HG03039 (cell line): Measurements from ENCODE around the gene SIRPD.
"Not testable (repeated sequence)": the region's sequence is repeated elsewhere in the genome, so short reads cannot be mapped to it uniquely, and the experiment has no call there.

Experiments used
- ATAC-seq: cut with Tn5 transposase; IDR thresholded peaks from one replicate; pipeline ENCODE4 v1.9.1; 2021; ENCODE audit warnings: mild to moderate bottlenecking, moderate library complexity; ENCODE audit not compliant: unreplicated experiment

SIRPD gene

DNA sequence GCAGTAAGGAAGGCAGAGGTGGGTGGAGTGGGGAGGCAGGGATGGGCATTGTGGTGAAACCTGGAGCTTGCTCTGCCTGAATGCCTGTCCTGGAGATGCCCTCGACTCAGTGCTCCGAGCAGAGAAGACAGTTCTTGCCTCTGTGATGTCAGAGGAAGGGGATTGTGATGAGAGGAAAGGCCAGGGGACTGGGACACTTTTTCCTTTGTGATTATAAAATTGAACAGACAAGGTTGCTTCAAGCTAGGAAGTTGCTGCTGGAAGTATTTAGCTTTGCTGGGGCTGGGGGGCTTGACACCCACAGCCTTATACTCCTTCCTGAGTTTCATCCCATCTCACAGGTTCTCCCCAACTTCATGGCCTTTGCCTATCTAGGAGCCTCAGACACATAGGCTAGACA is at the start of gene SIRPD:
Gene SIRPD, minus strand, starts transcription at position 101 of the 400 bp plus-strand sequence. Its CDS starts 52 bp downstream, at position 49.
- ATAC-seq: no peak

DNA sequence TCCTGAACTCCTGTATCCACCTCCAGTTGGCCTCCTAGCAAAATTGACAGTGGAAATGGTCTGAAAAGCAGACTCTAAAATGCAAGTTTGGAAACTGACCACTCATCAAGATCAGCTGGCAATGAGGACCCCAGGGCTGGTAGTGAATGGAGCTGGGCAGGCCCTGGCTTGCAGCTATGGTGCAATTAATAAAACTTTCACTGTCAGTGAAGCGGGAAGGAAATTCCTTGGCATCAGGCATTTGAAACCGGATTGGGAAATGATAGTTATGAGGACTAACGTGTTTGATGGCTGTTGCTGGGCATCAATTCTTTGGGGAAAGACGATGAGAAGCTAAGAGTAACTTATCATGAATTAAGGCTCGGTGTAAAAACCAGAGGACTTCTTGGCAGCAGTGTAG is 43.2 kb upstream of the SIRPD start:
- ATAC-seq: no peak

DNA sequence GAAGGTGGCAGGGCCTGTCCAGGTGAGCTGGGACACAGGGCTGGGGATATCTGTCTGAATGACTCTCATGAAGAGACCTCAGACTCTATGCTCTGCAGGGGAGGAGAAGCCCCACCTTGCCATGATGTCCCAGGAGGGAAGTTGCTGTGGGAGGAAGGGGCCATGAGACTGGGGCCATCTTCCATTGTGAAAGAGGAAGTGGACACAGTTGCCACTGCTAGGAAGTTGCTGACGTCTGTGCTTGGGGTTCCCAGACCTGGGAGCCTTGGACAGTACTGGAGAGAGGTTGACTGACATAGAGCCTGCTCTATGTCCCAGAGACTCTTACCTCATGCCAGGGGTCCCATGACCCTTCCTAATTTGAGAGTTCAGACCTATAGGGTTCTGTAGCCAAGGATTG is 37.8 kb upstream of the SIRPD start:
- ATAC-seq: no peak

DNA sequence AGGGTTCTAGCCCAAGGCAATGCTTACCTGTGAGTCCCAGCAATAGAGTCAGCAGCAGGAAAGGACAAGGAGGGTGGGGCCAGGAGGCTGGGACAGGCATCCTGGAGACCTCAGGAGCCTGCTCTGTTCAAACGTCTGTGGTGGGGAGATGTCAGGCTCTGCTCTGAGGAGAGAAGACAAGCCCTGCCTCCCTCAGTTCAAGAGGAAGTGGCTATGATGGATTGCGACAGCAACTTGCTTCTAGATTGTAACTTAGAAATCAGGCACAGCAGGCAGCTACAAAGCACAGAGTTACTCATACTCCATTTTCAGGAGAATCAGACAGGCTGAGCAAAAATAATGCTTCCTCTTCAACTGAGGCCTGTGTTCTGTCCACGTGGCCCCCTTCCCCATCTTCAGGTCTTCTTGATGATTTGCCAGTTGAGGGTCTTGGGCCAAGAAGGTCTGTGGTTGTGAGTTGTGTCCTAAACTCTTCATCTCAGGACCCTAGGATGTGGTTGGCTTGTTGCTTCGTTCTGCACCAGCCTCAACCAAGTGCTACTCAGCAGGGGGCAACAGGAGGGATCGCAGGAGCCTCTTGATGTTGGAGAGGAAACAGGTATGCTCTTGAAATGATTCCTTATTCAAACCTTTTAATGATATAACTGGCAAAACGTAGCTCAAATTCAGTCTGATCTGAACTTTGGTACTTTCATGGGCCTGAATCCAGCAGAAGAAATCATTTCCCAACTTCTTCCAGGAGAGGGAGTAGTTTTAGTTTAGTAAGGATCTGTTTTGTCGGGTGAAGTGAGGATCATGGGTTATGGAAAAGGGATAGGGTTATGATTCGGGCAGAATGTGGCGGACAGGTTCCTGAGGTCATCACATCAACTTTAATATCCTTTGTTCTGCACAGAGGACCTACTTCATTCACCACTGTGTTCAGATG is 31.3 kb upstream of the SIRPD start:
- ATAC-seq: no peak

DNA sequence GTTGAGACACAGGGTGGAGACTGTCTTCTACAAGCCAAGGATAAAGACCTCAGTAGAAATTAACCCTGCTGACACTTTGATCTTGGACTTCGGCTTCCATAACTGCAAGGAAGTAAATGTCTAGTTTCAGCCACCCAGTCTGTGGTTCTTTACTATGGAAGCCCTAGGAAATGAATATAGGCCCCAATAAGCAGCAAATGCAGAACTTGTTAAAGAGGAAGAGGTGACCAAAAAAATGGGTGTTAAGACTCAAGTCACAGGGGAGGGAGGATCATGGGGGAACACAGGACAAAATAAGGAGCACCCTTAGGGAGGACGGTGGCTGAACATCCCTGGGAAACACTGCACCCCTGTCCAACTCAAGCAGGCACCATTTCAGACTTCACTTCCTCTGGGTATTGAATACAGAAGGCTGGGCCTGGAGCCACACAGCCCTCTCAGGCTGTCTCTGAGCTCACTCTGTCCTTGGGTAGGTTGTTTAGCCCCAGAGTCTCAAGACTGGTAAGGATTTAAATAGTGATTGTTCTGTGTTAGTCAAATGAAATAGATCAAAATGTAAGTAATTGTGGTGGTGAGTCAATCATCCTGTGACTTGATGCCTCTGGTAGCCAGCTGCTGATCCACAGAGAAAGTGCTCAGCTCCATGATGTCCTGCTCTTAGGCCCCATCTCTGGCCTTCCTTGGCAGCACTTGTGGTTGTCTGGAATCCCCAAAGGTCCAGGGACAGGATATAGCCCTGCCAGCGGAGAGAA is 30.5 kb upstream of the SIRPD start:
- no peak for ATAC-seq

DNA sequence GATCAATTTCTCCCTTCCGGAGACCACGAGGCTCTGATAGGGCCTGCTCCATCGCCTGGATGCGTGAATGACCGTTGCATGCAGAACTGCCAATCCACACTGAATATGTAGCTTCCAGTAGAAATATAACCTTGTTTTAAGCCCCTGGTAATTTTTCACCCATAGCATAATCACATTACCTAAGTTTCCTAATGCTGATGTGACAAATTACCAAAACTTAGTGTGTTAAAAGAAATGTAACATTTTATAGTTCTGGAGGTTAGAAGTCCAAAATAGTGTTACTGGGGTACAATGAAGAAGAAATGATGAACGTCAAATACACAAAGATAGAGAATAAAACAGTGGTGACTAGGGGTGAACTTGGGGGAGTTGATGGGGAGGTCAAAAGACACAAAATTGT is 22.0 kb upstream of the SIRPD start:
- ATAC-seq: no peak

DNA sequence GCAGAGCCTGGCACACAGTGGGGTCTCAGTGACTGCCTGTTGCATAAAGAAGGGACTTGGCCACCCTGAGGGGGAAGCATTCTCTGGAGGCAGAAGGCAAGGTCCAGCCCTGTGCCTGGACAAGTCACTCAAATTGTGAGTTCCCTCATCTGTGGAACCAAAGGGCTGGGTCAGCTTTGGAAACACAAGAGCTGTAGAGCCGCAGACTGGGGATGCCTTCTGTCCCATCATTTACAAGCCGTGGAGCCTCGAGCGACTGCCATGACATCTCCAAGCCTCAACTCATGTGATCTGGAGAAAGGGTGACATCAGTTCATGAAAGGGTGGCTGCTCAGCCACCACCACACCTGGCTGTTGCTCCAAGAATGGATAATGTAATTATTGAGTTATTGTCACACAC is 20.4 kb upstream of the SIRPD start:
- ATAC-seq: no peak

DNA sequence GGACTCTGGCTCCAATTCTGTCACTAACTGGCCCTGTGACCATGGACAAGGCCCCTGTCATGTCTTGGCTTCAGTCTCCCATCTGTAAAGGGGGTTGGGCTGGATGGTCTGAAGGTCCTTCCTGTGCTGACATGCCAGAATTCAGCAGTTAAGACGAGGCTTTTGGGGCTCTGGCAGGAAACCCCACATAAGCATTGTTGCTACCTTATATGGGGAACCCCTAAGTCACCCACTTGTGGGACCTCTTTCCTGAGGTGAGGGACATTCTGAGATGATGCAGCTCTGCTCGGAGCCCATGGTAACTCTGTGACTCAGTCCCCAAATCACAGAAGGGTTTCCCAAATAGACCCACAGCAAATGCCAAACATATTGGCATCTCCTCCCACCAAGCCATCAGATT is 19.8 kb upstream of the SIRPD start:
- ATAC-seq: not testable (repeated sequence)

DNA sequence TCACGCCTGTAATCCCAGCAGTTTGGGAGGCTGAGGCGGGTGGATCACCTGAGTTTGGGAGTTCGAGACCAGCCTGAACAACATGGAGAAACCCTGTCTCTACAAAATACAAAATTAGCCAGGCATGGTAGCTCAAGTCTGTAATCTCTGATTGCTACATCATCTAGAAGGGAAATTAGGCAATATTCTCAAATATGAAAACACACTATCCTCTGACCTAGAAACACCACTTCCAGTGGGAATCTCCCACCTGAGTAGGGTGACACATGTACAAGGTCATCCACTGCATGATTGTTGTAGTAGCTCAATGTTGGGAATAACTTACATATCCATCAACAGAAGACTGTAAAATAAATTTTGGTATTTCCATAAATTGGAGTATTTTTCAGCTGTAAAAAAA is 19.1 kb upstream of the SIRPD start:
- ATAC-seq: no peak

DNA sequence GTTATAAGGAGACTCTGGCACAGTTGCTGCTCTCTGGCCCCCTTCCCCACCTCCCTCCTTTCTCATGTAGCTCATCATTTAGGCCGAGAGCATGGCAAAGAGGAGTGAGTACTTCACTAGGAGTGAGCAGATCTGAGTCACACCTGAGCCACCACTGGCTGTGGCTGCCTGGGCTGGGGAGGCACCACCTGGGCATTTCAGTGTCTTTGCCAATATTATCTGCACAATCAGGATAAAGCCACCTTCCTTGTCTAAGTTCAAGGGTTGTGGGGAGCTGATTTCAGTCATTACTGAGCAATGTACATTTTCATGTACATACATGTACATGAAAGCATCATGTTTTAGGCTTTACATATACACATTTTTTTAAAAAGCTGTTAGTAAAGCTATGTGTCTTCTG is 18.5 kb upstream of the SIRPD start:
- not testable (repeated sequence) for ATAC-seq

DNA sequence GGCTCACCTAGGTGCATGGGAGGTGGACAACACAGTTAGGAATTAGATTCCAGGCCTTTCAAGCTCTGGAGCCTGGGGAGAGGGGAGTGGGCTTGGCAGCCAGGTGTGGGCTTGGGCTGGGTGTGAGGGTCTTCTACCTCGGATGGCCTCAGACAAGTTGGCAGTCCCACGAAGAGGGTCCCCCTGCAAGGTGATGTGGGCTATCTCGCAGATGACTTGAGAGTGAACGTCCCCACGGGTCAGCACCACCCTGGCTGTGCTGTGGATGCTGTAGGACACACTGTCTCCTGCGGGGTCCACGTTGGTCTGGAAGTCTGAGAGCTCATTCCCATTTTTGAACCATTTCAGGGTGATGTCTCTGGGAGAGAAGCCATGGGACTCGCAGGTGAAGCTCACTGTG is 14.1 kb upstream of the SIRPD start:
- ATAC-seq: not testable (repeated sequence)

DNA sequence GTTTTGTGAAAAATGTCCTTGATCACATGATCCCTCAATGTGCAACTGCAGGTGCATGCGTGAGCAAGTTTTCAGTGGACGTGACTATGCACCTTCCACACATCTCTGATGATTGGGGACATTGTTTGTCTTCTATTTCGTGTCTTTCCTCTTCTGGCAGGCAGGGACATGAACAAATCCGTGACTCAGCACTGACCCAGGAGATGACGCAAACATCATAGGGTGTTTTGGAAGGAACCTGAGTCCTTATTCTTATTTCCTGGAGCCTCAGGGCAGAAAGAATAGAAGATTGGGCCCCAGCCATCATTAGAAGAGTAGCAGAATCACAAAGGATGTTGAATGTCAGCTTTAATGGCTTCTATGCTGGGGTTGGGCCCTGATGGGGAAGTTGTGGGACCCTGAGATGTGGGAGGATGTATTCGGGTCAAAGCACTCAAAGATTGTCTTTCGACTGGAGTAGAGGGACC is 11.9 kb upstream of the SIRPD start:
- ATAC-seq: no peak

DNA sequence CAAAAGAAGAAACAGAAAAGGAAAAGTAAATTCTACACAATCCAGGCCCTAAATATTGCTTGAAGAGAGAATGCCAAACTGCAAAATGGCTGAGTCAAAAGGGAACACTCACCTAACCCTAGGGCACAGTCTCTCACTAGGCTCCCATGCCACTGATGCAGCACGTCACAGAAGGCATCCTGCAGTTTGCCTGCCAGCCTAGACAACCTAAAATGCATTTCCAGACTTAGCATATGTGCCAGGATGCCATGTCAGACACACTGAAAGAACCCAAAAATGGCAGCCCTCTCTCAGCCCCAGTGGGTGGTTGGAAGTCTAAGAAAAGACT is 10.6 kb upstream of the SIRPD start:
- ATAC-seq: no peak

DNA sequence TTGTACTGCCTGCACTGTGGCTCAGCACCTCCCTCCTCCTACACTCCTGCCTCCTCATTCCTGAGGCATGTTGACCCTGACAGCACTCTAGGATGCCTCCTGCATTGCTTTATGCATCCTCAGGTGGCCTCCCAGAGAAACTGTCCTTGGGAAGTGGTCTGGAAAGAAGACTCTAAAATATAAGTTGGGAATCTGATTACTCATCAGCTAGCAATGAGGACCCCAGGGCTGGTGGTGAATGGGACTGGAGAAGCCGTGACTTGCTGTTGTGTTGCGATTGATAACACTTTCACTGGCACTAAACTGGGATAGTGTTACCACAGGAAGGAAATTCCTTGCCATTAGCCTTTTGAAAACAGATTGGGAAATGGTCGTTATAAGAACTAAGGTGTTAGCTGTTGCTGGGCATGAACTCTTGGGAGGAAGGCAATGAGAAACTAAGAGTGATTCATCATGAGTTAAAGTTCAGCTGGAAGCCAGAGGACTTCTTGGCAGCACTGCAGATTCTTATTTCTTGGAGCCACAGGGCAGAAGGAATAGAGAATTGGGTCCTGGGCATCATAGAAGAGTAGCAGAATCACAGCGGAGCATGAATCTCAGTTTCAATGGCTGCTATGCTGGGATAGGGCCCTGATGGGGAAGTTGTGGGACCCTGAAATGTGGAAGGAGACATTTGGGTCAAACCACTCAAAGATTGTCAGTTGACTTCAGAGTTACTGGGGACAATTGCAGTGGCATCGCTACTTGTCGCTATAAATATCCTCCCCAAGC is 10.1 kb upstream of the SIRPD start:
- no peak for ATAC-seq

DNA sequence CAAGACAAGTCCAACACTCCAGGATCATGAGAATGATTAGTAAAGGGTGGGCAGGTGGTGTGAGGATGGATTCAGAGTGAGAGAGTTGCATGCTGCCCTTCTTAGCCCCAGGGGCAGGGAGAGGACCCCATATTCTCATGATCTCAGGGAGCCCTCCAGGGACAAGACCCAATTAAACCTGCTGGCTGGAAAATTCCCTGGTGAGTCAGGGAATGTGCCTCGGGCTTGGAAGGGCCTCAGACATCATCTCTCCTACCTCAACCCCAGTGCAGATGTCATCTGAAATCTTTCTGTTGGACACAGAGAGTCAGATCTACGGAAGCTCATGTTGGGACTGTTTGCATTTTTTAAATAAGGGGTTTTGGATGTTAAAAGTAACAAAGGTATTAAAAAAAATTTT is 9.2 kb upstream of the SIRPD start:
- no peak for ATAC-seq

DNA sequence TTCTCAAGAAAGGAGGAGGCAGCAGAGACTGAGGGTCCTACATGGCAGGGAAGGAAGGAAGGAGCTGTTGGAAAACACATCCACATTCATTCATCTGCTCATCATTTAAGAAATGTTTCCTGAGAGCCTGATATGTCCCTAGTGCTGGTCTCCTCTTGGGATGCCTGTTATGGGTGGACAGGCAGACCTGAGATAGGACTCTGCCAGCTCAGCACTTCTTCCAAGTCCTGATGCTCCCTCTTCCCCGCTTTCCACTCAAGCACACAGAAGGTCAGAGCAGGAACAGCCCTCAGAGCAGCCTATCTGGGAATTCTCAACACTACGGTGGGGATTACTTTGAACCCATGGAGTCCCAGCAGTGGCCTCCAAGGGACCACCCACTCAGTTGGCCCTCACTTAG is 8.0 kb upstream of the SIRPD start:
- ATAC-seq: no peak

DNA sequence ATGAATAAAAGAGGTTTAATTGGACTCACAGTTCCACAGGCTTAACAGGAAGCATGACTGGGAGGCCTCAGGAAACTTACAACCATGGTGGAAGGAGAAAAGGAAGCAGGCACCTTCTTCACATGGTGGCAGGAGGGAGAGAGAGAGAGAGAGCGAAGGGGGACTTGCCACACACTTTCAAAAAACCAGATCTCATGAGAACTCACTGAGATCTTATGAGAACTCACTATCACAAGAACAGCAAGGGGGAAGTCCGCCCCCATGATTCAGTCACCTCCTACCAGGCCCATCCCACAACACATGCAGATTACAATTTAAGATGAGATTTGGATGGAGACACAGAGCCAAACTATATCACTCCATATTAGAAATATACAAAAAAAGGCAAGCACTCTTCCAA is 6.1 kb upstream of the SIRPD start:
- ATAC-seq: no peak

DNA sequence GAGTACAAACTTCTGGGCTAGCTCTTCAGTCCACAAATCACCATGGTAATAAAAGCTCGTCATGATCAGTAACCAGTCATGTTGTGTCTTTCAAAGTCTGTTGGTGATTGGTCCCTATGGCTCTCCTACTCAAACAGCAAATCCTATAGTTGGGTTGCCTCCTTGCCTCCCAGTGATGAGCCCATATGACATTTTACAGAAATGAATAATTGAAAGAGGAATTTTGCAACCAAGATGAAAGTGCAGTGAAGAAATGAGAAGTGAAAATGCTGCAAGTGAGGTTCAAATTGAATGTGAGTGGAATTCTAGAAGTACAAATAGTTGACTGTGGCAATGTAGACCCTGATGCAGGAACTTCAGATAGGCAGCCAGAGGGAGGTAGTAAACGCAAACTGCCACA is 5.1 kb upstream of the SIRPD start:
- no peak for ATAC-seq

DNA sequence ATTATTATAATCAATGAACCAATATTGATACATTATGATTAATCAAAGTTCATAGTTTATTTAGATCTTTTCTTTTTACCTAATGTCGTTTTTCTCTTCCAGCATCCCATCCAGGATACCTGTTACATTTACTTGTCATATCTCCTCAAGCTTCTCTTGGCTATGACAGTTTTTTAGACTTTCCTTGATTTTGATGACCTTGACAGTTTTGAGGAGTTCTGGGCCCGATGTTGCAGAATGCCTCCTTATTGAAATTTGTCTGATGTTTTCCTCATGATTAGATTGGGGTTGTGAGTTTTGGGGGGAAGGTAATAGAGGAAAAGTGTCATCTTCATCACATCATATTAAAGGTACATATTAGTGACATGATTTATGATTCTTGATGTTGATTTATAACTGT is 3.8 kb upstream of the SIRPD start:
- no peak for ATAC-seq

DNA sequence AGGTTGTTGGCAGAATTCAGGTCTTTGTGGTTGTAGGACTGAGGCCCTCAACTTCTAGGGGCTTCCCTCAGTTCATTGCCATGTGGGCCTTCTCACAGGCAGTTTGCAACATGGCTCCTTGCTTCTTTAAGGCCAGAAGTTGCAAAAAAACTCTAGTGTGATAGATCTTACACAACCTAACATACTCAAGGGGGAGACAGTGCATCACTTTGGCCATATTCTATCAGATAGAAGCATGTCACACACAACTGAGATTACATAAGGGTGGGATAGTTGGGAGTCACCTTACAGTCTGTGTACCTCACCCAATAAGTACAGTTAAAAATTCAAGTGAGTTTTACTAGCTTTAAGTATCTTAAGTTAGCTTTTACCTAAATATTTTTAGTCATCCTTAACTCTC is 1.6 kb downstream of the SIRPD start:
- no peak for ATAC-seq

DNA sequence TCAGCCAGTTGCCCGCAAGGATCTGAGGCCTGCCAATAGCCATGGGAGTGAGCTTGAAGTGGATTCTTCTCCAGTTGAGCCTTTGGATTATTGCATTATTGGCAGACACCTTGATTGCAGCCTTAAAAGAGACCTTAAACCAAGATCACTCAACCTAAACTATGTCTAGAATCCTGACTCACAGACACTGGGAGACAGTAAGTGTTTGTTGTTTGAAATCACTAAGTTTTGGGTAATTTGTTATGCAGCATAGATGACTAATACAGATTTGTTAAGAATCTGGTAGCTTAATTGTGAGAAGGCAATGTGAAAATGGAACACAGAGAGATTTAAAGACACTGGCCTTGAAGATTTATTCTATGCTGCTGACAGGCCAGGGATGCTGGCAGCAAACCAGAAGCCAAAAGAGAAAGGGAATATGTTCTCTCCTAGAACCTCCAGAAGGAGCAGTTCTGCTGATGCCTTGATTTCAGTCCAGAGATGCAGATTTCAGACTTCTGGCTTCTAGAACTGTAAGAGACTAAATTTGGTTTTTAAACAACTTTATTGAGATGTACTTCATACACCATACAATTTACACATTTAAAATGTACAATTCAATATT is 17.6 kb downstream of the SIRPD start:
- ATAC-seq: no peak
